Neural progenitor cell (in vitro differentiated cells): ENCODE data around the gene TRPM7. TPM values are rescaled to one million over a fixed set of nuclear protein-coding genes. Genes with fewer than 3 reads are reported as not detected.
"Not testable (repeated sequence)": the region's sequence is repeated elsewhere in the genome, so short reads cannot be mapped to it uniquely, and the experiment has no call there.

Experiments
- DNase-seq: peaks from one replicate; pipeline ENCODE4 v3.0.0-alpha.2; 2016; ENCODE audit warnings: low spot score
- H2AFZ ChIP-seq: fragments of 200-600 bp; sonication (generic); replicated peaks from 2 replicates; pipeline ENCODE4 v1.6.1; 2016; ENCODE audit warnings: antibody characterized with exemption
- H3F3A ChIP-seq: fragments of 200-600 bp; sonication (generic); 2 replicates; pipeline ENCODE4 v1.6.1; 2016; ENCODE audit warnings: antibody characterized with exemption, low read depth
- H3K27ac ChIP-seq: fragments of 200-600 bp; sonication (generic); 2 replicates; pipeline ENCODE4 v1.5.1; 2016; ENCODE audit warnings: mild to moderate bottlenecking
- H3K27me3 ChIP-seq: fragments of 200-600 bp; sonication (generic); 2 replicates; pipeline ENCODE4 v1.6.1; 2016; ENCODE audit warnings: mild to moderate bottlenecking, moderate library complexity
- H3K36me3 ChIP-seq: fragments of 200-600 bp; sonication (generic); 2 replicates; pipeline ENCODE4 v1.5.1; 2016
- H3K4me1 ChIP-seq: fragments of 200-600 bp; sonication (generic); 2 replicates; pipeline ENCODE4 v1.6.1; 2016; ENCODE audit warnings: mixed run types
- H3K4me2 ChIP-seq: fragments of 200-600 bp; sonication (generic); 2 replicates; pipeline ENCODE4 v1.6.1; 2016
- H3K4me3 ChIP-seq: fragments of 200-600 bp; sonication (generic); 2 replicates; pipeline ENCODE4 v1.5.1; 2016
- H3K79me2 ChIP-seq: fragments of 200-600 bp; sonication (generic); 2 replicates; pipeline ENCODE4 v1.6.1; 2016; ENCODE audit warnings: low read depth
- H3K9ac ChIP-seq: fragments of 200-600 bp; sonication (generic); 2 replicates; pipeline ENCODE4 v1.6.1; 2016
- H3K9me3 ChIP-seq: fragments of 200-600 bp; sonication (generic); 2 replicates; pipeline ENCODE4 v1.5.1; 2016; ENCODE audit warnings: low read depth
- H4K20me1 ChIP-seq: fragments of 200-600 bp; sonication (generic); 2 replicates; pipeline ENCODE4 v1.6.1; 2016; ENCODE audit warnings: low read depth
- H3K27ac Mint-ChIP-seq: 3 replicates; pipeline ENCODE4 v1.8.0; 2021; ENCODE audit warnings: mixed read lengths
- H3K27me3 Mint-ChIP-seq: 2 replicates; pipeline ENCODE4 v1.8.0; 2022; ENCODE audit warnings: low read depth, mild to moderate bottlenecking, inconsistent platforms, moderate library complexity, mixed read lengths; ENCODE audit not compliant: insufficient read depth
- H3K36me3 Mint-ChIP-seq: 3 replicates; pipeline ENCODE4 v1.8.0; 2021; ENCODE audit warnings: mixed read lengths
- H3K4me1 Mint-ChIP-seq: 3 replicates; pipeline ENCODE4 v1.8.0; 2021; ENCODE audit warnings: mixed read lengths
- H3K4me3 Mint-ChIP-seq: 3 replicates; pipeline ENCODE4 v1.8.0; 2021; ENCODE audit warnings: mild to moderate bottlenecking, moderate library complexity, mixed read lengths
- H3K9me3 Mint-ChIP-seq: 3 replicates; pipeline ENCODE4 v1.8.0; 2020; ENCODE audit warnings: mixed read lengths
- CTCF ChIP-seq: fragments of 200-600 bp; sonication (generic); IDR thresholded peaks from 2 replicates; pipeline ENCODE4 v1.5.1; 2017; ENCODE audit warnings: antibody characterized with exemption, mild to moderate bottlenecking
- EZH2 ChIP-seq: fragments of 200-600 bp; sonication (generic); IDR thresholded peaks from 2 replicates; pipeline ENCODE4 v1.6.1; 2017; ENCODE audit warnings: antibody characterized with exemption, mild to moderate bottlenecking, moderate library complexity
- EZH2phosphoT487 ChIP-seq: fragments of 200-600 bp; sonication (generic); IDR thresholded peaks from 2 replicates; pipeline ENCODE4 v1.6.1; 2017; ENCODE audit warnings: antibody characterized with exemption
- total RNA-seq: library from RNA; depleted of rRNA; stranded (reverse); fragments of >200 nt; gene quantifications from 2 replicates; pipeline ENCODE4 v1.2.3, GENCODE V29; 2015; ENCODE audit warnings: low replicate concordance

TRPM7 gene
- total RNA-seq, 1 donor from 2014 or later, result 62.3 TPM

- H4K20me1 ChIP-seq, result no peaks in the 10 kb centered on the region
- Mint-ChIP-seq H3K27ac (no peak overlapping the region), H3K9me3 (no peaks in the 10 kb centered on the region), H3K4me3 (no peak overlapping the region), H3K27me3 (no peaks in the 10 kb centered on the region), H3K4me1 (no peaks in the 10 kb centered on the region), H3K36me3 (peaks cover 26% of the 10 kb centered on the region)
- no peak overlapping the region for H2AFZ ChIP-seq
- H3K36me3 ChIP-seq, result peaks cover 27% of the 10 kb centered on the region
- H3K9me3 ChIP-seq, result no peaks in the 10 kb centered on the region
- DNase-seq, result no peak
- H3K4me3 ChIP-seq, result no peak overlapping the region
- no peaks in the 10 kb centered on the region for H3K27me3 ChIP-seq
- TF ChIP-seq EZH2phosphoT487 (no peak), EZH2 (no peak), CTCF (no peak)
- no peaks in the 10 kb centered on the region for H3F3A ChIP-seq
- no peak overlapping the region for H3K9ac ChIP-seq
- no peaks in the 10 kb centered on the region for H3K79me2 ChIP-seq
- no peak overlapping the region for H3K27ac ChIP-seq
- H3K4me1 ChIP-seq, result no peaks in the 10 kb centered on the region
- no peak overlapping the region for H3K4me2 ChIP-seq
Measured at GRCh38 chr15:50607129-50607528, 79.5 kb downstream of the TRPM7 start.

GRCh38 chr15:50605462-50605861 lies 81.1 kb downstream of the TRPM7 start:
- Histone ChIP-seq H3K27me3 (no peaks in the 10 kb centered on the region), H3K4me1 (no peaks in the 10 kb centered on the region), H3K9ac (no peak overlapping the region), H3K4me2 (no peak overlapping the region), H3K79me2 (no peaks in the 10 kb centered on the region), H3F3A (no peaks in the 10 kb centered on the region), H3K4me3 (no peak overlapping the region), H3K27ac (no peak overlapping the region), H3K36me3 (peaks cover 27% of the 10 kb centered on the region), H3K9me3 (no peaks in the 10 kb centered on the region), H2AFZ (no peak overlapping the region), H4K20me1 (no peaks in the 10 kb centered on the region)
- no peaks in the 10 kb centered on the region for H3K4me1 Mint-ChIP-seq
- no peak overlapping the region for H3K27ac Mint-ChIP-seq
- H3K4me3 Mint-ChIP-seq, result no peak overlapping the region
- no peaks in the 10 kb centered on the region for H3K27me3 Mint-ChIP-seq
- TF ChIP-seq EZH2phosphoT487, result no peak
- no peaks in the 10 kb centered on the region for H3K9me3 Mint-ChIP-seq
- peaks cover 21% of the 10 kb centered on the region for H3K36me3 Mint-ChIP-seq
- no peak for DNase-seq

GRCh38 chr15:50602028-50602427 lies 84.6 kb downstream of the TRPM7 start:
- not testable (repeated sequence) for H3K36me3 ChIP-seq, H3K4me3 Mint-ChIP-seq, H3F3A ChIP-seq, H3K27ac ChIP-seq, H3K27me3 Mint-ChIP-seq, H3K4me1 ChIP-seq, H3K27ac Mint-ChIP-seq, H2AFZ ChIP-seq, H3K4me1 Mint-ChIP-seq, H3K4me2 ChIP-seq, H3K9ac ChIP-seq, H3K4me3 ChIP-seq, H3K9me3 Mint-ChIP-seq, DNase-seq, H4K20me1 ChIP-seq, H3K79me2 ChIP-seq, H3K27me3 ChIP-seq, H3K9me3 ChIP-seq
- H3K36me3 Mint-ChIP-seq, result peaks cover 22% of the 10 kb centered on the region

GRCh38 chr15:50594311-50594710 lies 92.3 kb downstream of the TRPM7 start:
- peaks cover 12% of the 10 kb centered on the region for H3K36me3 Mint-ChIP-seq

More at GRCh38 chr15:50594311-50594710, 92.3 kb downstream of the TRPM7 start:
- Histone ChIP-seq H4K20me1 (no peaks in the 10 kb centered on the region), H2AFZ (no peak overlapping the region), H3K9me3 (no peaks in the 10 kb centered on the region), H3K4me1 (no peaks in the 10 kb centered on the region), H3K9ac (no peak overlapping the region), H3K79me2 (no peaks in the 10 kb centered on the region), H3F3A (no peaks in the 10 kb centered on the region), H3K27me3 (no peaks in the 10 kb centered on the region), H3K27ac (no peak overlapping the region), H3K4me2 (no peak overlapping the region), H3K4me3 (no peak overlapping the region), H3K36me3 (peaks cover 8% of the 10 kb centered on the region)
- TF ChIP-seq CTCF, result no peak
- TF ChIP-seq EZH2phosphoT487, result no peak
- TF ChIP-seq EZH2, result no peak
- Mint-ChIP-seq H3K4me1 (no peaks in the 10 kb centered on the region), H3K4me3 (no peak overlapping the region), H3K27ac (no peak overlapping the region), H3K27me3 (no peaks in the 10 kb centered on the region), H3K9me3 (no peaks in the 10 kb centered on the region)
- no peak for DNase-seq
